Epithelial cell of proximal tubule (primary cell): Measurements from ENCODE around the gene DISC1. TPM values are rescaled to one million over a fixed set of nuclear protein-coding genes. Genes with fewer than 3 reads are reported as not detected.

Experiments used
- DNase-seq: peaks from one replicate; pipeline ENCODE4 v3.0.0-alpha.2; 2011; ENCODE audit warnings: low read depth
- H3K4me3 ChIP-seq: 2 replicates; pipeline ENCODE4 v1.5.1; 2011; ENCODE audit warnings: low read depth, mild to moderate bottlenecking, low read length
- total RNA-seq: library from RNA; depleted of rRNA; stranded (reverse); fragments of >200 nt; gene quantifications from 2 replicates; pipeline ENCODE4 v1.2.3, GENCODE V29; 2015
- TF ChIP-seq, protein P1 (sequence below): conservative IDR thresholded peaks from 2 replicates; pipeline ENCODE4 v1.5.1; 2012; ENCODE audit warnings: low read depth, mild to moderate bottlenecking, low read length

The DISC1 gene
- total RNA-seq, 1 donor from 2014 or later = 3.1 TPM

DNA sequence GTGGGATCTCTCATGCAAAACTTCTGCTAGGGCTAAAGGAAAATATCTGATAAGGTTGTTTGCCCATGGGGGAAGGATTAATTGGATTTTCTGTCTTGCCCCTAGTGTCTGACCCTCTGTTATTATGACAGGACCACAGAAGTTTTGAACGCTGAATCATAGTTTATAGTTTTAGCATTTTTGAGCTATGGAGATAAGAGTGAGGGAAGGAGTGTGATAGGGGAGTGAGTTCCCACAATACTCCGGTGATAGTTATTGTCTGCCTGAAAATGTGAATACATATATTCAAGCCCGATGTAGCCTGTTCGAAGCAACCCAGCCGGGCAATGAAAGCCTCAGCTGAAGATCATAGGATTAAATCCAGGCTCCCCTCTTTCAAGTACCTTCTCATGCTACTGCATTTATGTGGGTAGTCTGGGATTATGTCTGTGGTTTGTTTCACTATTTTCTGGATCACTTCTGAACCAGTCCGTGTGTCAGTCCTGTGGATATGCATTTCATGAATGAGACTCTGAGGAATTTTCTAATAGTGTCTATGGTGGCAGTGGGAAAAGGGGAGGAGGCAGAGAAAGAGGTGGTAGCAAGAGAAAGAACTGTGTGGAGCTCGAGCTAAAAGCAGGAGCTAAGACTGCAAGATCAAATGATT lies 258.7 kb downstream of the DISC1 start:
- H3K4me3 ChIP-seq = no peak overlapping the region
- TF ChIP-seq, protein P1, sequence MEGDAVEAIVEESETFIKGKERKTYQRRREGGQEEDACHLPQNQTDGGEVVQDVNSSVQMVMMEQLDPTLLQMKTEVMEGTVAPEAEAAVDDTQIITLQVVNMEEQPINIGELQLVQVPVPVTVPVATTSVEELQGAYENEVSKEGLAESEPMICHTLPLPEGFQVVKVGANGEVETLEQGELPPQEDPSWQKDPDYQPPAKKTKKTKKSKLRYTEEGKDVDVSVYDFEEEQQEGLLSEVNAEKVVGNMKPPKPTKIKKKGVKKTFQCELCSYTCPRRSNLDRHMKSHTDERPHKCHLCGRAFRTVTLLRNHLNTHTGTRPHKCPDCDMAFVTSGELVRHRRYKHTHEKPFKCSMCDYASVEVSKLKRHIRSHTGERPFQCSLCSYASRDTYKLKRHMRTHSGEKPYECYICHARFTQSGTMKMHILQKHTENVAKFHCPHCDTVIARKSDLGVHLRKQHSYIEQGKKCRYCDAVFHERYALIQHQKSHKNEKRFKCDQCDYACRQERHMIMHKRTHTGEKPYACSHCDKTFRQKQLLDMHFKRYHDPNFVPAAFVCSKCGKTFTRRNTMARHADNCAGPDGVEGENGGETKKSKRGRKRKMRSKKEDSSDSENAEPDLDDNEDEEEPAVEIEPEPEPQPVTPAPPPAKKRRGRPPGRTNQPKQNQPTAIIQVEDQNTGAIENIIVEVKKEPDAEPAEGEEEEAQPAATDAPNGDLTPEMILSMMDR = no peak
- no peak for DNase-seq

DNA sequence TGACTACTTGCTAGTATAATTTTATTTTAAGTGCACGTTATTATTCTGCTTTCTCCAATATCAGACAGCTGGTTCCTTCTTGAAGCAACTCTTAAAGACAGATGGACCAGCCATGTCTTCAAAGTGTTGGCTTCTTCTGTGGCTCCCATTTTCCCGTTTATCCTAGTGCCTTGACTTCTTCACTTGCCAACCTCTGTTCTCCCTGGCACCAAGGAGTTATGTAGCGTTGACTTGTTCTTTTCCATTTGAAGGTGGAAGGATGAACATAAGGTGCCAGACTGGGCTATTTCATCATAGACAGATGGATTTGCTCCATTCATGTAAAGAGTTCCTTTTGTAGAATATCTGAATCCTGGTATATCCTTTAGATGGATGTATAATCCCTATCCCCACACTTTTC lies 260.6 kb downstream of the DISC1 start:
- TF ChIP-seq, protein P1 = no peak
- no peak for DNase-seq
- no peak overlapping the region for H3K4me3 ChIP-seq

DNA sequence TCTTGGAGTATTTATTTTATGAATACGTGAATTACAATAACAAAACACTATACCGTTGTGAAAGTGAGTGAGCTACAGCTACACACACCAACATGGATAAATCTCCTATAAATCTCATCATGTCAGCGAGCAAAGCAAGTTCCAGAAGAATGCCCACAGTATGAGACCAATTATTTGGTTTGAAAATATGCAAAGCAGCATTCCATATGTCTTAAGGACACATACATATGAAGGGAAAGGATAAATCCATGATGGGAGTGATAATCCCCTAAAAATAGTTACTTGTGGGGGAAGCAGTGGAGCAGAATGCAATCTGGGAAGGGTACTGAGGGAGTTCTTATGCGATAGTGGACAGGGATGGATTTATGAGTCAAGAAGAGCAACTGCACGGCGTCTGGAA lies 261.3 kb downstream of the DISC1 start:
- H3K4me3 ChIP-seq = no peak overlapping the region
- no peak for DNase-seq

DNA sequence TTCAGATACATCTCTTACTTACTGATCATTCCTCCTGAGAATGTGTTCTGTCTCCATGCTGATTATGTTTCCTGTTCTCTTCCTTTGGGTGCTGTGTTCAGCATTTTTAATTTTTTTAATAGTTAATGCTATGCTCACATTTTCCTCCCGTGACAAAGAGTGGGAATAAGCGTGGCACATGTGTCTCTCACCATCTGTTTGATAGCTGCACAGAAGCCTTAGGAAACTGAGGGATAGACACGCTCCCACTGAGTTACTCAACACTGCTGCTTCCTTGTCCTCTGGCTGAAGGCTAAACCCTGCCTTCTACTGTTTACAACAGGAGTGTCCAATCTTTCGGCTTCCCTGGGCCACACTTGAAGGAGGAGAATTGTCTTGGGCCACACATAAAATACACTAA lies 264.2 kb downstream of the DISC1 start:
- TF ChIP-seq, protein P1 = no peak
- H3K4me3 ChIP-seq = no peak overlapping the region
- DNase-seq = no peak

More for the DNA sequence above, 261.3 kb downstream of the DISC1 start:
- TF ChIP-seq, protein P1 = no peak

DNA sequence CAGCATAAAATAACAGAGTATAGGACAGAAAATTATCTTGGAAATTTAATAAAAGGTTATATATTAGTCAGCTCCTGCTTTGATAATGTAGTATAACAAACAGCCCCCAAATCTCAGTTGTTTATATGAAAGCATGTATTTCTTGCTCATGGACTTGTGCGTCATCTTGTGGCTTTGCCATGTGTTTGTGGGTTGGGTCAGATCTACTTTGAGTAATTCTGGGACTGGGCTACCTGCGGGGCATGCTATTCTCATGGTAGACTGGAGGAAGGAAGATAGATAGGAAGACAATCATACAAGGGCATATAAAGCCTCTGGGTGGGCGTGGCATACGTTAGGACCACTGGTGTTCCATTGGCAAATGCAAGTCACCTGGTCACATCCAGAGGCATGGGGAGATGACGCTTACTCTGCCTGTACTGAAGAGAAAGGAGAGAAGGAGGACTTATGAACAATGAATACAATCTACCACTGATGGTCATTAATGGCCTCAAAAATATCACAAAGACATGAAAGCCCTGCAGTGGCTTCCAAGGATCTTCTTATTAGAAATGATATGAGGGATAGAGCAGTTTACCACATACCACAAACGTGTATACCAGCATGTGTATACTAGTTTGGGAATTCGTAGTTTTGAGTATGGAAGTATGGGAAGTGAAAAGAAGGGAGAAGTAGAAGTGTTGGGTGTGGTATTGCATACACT lies 267.0 kb downstream of the DISC1 start:
- TF ChIP-seq, protein P1 = no peak
- no peak overlapping the region for H3K4me3 ChIP-seq
- no peak for DNase-seq

DNA sequence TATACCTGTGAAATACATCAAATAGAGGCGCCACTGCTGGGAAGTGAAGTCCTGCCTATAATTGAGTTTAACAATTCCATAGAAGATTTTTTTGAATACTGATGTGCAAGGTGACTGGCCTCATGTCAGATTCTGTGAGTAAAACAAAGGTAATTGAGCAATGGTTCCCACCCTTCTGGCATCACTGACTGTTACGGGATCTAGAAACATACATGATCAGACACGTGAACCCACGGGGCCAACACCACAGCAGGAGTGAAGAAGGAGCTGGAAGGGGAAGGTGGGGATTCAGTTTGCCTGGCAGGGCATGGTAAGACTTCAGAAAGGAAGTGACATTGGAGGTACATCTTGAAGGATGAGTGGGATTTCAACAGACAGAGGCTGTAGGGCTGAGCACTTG lies 270.2 kb downstream of the DISC1 start:
- no peak overlapping the region for H3K4me3 ChIP-seq
- no peak for DNase-seq
- TF ChIP-seq, protein P1 = no peak

DNA sequence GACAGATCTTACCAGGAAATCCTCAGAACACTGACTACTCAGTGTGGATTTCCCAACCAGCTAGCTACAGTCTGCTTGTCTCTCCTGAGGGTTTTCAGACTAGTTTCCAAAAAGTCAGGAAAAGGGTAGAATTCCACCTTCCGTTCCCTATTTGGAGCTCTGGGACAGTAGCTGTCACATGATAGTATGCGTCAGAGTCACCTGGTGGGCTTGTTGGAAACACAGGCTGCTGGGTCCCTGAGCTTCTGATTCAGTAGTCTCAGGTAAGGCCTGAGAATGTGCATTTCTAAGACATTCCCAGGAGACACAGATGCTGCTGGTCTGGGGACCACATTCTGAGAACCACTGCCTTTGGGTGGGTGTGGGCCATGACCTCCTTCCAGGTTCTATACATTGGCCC lies 272.5 kb downstream of the DISC1 start:
- no peak for DNase-seq
- TF ChIP-seq, protein P1 = no peak
- no peak overlapping the region for H3K4me3 ChIP-seq
